Activated naive CD4-positive, alpha-beta T cell treated with anti-CD3 and anti-CD28 coated beads, Interleukin-2, amount 10 ng/mL, durations not matched to agents 7 days and 5 days (primary cell): Measurements from ENCODE around the gene TLCD4.
"Not testable (repeated sequence)": the region's sequence is repeated elsewhere in the genome, so short reads cannot be mapped to it uniquely, and the experiment has no call there.

Experiments used
- CTCF ChIA-PET: fragments of 350-600 bp; sonication (Branson Sonifier 250); formaldehyde crosslinking; loops from one replicate; lab custom pipeline; 2021; ENCODE audit warnings: antibody characterized with exemption; lab: Charles Lee
- DNase-seq: peaks from one replicate; pipeline ENCODE4 v3.0.0-alpha.2; 2020
- H3K27ac Mint-ChIP-seq: one replicate; pipeline ENCODE4 v1.8.0; 2021; ENCODE audit warnings: mild to moderate bottlenecking, moderate library complexity, mixed read lengths
- H3K27me3 Mint-ChIP-seq: one replicate; pipeline ENCODE4 v1.8.0; 2021; ENCODE audit warnings: mild to moderate bottlenecking, mixed read lengths
- H3K36me3 Mint-ChIP-seq: one replicate; pipeline ENCODE4 v1.8.0; 2021; ENCODE audit warnings: mixed read lengths
- H3K4me1 Mint-ChIP-seq: one replicate; pipeline ENCODE4 v1.8.0; 2021; ENCODE audit warnings: mixed read lengths
- H3K4me3 Mint-ChIP-seq: one replicate; pipeline ENCODE4 v1.8.0; 2021; ENCODE audit warnings: mild to moderate bottlenecking, moderate library complexity, mixed read lengths
- H3K9me3 Mint-ChIP-seq: one replicate; pipeline ENCODE4 v1.8.0; 2021; ENCODE audit warnings: mixed read lengths

The TLCD4 gene

DNA sequence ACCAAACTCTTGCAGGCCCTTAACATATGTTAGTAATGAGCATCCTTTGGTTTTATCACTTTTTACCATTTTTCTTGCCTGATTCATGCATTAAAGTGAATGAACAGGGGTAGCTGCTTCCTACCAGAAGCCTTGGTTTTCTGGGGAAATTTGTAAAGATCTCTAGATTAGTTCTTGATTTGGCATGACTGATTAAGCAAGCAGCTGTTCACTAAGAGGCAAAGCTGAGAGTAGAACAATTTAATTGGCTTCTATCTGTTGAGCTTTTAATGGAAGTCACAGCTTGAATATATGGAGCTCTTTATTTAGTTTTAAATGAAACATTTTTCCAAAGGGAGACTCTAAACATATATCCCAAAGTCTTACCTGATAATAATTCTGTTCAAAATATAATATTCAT, 23.6 kb downstream of the TLCD4 start:
- no peak for DNase-seq
- no peak overlapping the region for H3K27ac Mint-ChIP-seq
- peaks cover 4% of the 10 kb centered on the region for H3K27me3 Mint-ChIP-seq
- H3K36me3 Mint-ChIP-seq: no peaks in the 10 kb centered on the region
- no peaks in the 10 kb centered on the region for H3K9me3 Mint-ChIP-seq
- no peak overlapping the region for H3K4me3 Mint-ChIP-seq
- H3K4me1 Mint-ChIP-seq: no peaks in the 10 kb centered on the region
- CTCF ChIA-PET: interaction anchor here (0.7 kb wide), 1 partner anchor 37 kb away, joined by 3 read pairs; no protein-coding TSS in a partner anchor

DNA sequence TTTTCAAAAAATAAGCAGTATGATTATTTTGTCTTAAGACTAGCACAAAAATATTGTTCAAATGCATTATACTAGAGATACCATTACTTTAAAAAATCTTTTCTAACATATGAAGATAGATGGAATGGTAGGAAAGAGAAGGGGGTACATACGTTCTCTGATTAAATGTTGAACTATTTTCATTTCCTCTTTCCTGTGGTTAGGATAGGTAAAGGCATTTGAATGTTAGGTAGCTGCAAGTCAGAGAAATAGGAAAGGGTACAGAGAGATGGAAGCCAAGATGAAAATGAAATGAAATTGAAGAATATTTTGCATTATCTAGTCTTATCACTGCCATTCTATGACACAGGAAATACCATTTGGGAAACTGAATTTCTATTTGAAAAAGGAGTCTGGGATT, 28.3 kb downstream of the TLCD4 start:
- Mint-ChIP-seq H3K27ac (no peak overlapping the region), H3K4me3 (no peak overlapping the region), H3K9me3 (no peaks in the 10 kb centered on the region), H3K4me1 (no peaks in the 10 kb centered on the region), H3K36me3 (no peaks in the 10 kb centered on the region), H3K27me3 (no peaks in the 10 kb centered on the region)
- CTCF ChIA-PET: no interaction called here
- DNase-seq: no peak

GRCh38 chr1:95146637-95147036, 29.5 kb downstream of the TLCD4 start:
- H3K27ac Mint-ChIP-seq: no peak overlapping the region
- no peaks in the 10 kb centered on the region for H3K36me3 Mint-ChIP-seq
- CTCF ChIA-PET: no interaction called here
- no peak for DNase-seq
- no peak overlapping the region for H3K4me3 Mint-ChIP-seq
- peaks cover 3% of the 10 kb centered on the region for H3K27me3 Mint-ChIP-seq
- H3K4me1 Mint-ChIP-seq: no peaks in the 10 kb centered on the region
- H3K9me3 Mint-ChIP-seq: no peaks in the 10 kb centered on the region

GRCh38 chr1:95154096-95154495, 36.9 kb downstream of the TLCD4 start:
- no peaks in the 10 kb centered on the region for H3K9me3 Mint-ChIP-seq
- H3K27me3 Mint-ChIP-seq: peaks cover 3% of the 10 kb centered on the region
- H3K36me3 Mint-ChIP-seq: no peaks in the 10 kb centered on the region
- no peak for DNase-seq
- H3K4me1 Mint-ChIP-seq: no peaks in the 10 kb centered on the region
- H3K27ac Mint-ChIP-seq: no peak overlapping the region
- no peak overlapping the region for H3K4me3 Mint-ChIP-seq
- CTCF ChIA-PET: no interaction called here

GRCh38 chr1:95165569-95165968, 48.4 kb downstream of the TLCD4 start:
- H3K36me3 Mint-ChIP-seq, CTCF ChIA-PET, H3K4me3 Mint-ChIP-seq, H3K9me3 Mint-ChIP-seq, H3K27ac Mint-ChIP-seq, H3K27me3 Mint-ChIP-seq, DNase-seq, H3K4me1 Mint-ChIP-seq: not testable (repeated sequence)
